GM18499 (cell line): Measurements from ENCODE around the gene RNF166.
A peak's percentile ranks its signal among the peaks of the same experiment; 100 is the strongest.
"Not testable (repeated sequence)": the region's sequence is repeated elsewhere in the genome, so short reads cannot be mapped to it uniquely, and the experiment has no call there.

Source experiments
- ATAC-seq: cut with Tn5 transposase; IDR thresholded peaks from one replicate; pipeline ENCODE4 v1.9.1; 2021; ENCODE audit warnings: moderate number of reproducible peaks; ENCODE audit not compliant: insufficient read depth, unreplicated experiment

Gene RNF166

DNA sequence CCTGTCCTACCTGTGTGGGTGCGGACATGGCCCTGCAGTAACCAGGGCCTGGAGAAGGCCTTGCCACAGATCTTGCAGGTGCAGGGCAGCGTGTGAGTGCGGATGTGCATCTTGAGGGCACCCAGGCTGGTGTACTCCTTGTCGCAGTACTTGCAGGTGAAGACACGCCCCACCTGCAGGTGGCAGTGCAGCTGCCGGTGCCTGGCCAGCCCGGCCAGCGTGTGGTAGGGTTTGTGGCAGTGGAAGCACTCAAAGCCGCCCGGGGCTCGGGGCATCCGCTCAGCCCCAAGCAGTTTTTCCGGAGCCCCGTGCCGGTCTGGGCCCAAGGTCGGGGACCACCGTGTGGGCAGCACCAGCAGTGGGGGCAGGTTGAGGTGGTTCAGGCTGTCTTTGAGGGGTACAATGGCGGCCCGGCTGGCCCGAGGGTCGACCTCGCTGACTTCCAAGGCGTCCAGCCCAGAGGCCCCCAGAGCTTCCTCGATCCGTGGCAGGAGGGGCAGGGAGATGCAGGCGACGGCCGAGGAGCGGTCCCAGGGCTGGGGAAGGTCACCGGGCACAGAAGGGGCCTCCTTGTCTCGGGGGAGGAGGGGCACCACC lies 25.0 kb downstream of the RNF166 start:
- ATAC-seq = no peak

DNA sequence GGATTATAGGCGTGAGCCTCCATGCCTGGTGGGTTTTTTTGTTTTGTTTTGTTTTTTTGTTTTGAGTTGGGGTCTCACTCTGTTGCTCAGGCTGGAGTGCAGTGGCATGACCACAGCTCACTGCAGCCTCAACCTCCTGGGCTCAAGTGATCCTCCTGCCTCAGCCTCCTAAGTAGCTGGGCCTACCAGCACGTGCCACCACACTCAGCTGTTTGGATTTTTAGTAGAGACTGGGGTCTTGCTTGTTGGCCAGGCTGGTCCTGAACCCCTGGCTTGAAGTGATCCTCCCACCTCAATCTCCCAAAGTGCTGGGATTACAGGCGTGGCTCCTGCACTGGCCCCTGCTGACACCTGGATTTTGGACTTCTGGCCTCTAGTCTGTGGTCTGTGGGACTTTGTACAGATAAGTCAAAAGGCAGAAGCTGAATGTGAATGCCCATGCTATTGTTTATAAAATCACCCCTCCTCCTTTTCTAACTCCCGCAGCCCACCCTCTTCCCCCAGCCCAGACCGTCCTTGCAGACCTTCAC lies 25.6 kb downstream of the RNF166 start:
- no peak for ATAC-seq

GRCh38 chr16:88678224-88678979 lies 27.8 kb downstream of the RNF166 start:
- no peak for ATAC-seq

GRCh38 chr16:88677721-88678120 lies 28.5 kb downstream of the RNF166 start:
- no peak for ATAC-seq

DNA sequence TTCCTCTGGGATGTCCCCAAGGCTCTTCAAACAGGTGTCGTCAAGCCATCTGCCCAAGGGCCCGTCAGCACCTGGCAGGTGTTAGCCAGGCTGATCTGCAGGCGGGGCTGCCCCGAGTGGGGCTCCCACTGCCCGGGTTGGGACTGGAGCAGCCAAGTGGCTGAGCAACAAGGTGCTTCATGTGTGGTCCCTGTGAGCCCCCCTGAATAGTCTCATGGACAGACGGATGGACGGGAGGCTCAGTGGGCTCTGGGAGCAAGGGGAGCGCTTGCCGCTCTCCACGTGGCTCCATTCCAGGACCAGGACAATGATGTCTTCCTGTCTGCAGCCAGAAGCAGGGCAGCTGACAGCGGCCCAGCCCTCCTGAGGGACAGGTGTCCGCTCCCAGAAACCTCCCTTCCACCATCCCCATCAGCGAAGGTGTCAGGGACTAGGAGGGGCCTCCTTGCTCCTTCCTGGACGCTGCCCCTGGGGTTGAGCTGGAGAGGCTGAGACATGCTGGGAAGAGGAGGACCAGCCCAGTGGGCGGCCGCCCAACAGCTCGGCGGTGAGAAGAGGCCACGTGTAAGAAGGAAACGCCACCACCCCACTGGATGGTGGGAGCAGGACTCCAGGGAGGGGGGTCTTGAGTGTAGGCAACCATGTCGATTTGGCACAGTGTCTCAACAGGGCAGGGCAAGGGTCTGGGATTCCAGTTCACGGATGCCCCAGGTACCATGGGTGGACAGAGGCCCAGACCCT lies 29.5 kb downstream of the RNF166 start:
- no peak for ATAC-seq

DNA sequence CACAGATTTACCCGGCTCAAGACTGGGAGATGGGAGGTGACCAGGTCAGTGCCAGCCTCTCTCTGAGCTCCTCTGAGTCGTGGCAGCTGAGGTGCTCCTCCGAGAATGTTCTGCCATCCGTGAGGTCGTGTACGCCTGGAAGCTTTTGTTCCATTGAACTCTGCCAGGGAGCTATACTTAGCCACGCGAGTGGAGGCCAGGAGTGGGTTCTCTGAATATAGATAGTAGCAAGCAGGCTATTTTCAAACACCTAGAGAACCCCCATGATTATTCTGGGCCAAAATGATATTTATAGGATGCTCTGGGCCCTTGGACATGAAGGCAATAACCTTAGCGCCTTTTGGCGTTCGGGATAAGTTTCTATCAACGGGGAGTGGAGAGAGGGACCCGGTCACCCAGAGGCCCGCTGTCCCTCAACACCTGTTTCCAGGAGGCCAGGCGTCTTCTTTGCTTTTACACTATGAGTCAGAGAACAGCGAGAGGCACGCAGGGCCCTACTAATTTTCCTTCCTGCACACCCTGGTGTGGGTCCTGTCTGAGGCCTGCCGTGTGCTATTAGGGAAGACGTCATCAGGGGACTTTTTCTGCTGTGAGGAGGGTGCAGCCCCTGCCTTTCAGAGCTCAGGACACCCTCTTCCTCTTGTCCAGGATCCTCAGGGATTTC lies 32.4 kb downstream of the RNF166 start:
- ATAC-seq = no peak

DNA sequence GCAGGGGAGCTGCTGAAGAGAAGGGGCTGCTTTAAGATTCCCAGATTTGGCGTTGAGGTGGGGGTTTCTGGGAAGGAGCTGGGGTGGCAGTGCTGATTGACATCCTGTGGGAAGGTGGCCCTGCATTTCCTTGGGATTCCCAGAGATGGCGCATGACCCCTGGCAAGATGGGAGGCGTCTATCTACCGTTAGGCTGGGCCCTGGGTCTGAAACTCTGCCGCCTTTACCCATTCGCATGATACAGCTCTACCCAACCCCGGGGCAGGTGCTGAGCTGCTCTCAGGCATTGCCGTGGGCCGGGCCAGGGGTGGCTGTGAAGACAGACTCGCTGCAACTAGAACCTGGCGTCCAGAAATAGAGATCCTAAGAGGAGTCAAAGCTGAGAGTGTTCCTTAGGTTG lies 33.4 kb downstream of the RNF166 start:
- ATAC-seq = no peak

DNA sequence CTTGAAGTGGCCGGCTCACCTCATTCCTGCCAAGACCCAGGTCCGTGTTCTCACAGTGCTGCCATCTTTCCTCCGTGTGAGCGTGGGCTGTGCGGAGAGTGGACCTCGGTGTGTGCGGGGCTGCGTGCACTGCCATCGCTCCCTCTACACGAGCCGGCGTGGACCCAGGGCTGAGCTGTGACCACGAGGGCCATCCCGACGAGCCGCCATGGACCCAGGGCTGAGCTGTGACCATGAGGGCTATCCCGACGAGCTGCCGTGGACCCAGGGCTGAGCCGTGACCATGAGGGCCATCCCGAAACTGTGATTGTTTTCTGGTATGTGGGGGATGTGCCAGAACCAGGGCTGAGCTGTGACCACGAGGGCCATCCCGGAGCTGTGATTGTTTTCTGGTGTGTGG lies 34.4 kb downstream of the RNF166 start:
- ATAC-seq = no peak

- no peak for ATAC-seq
Measured at GRCh38 chr16:88669980-88670379, 36.2 kb downstream of the RNF166 start.

GRCh38 chr16:88669493-88669892 lies 36.7 kb downstream of the RNF166 start:
- not testable (repeated sequence) for ATAC-seq

DNA sequence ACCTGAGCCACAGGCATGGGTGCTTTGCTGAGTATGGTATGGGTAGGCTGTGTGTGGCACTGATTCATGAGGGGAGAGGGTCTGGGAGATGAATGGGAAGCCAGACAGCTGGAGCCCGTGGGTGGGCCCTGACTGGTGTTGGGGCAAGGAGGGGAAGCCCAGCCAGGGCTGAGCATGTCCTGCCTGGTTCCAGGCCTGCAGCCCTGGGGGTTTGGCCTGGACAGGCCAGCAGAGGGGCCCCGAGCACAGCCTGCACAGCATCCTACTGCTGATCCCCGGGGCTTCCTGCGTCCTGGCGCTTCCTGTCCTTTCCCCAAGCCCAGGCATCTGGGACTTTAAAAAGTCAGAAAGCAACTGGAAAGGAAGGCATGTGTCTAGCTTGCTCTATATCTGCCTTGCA lies 38.7 kb downstream of the RNF166 start:
- no peak for ATAC-seq

- no peak for ATAC-seq
Measured at GRCh38 chr16:88665570-88665969, 40.6 kb downstream of the RNF166 start.

GRCh38 chr16:88665148-88665547 lies 41.1 kb downstream of the RNF166 start:
- ATAC-seq = no peak

- peak; percentile 83 for ATAC-seq
Measured at GRCh38 chr16:88662843-88663606, 43.2 kb downstream of the RNF166 start, which contains the start of gene MVD. Gene MVD (minus strand): TSS chr16:88663091. CDS start chr16:88663080, 11 bp downstream.

GRCh38 chr16:88662222-88662842 lies 43.9 kb downstream of the RNF166 start:
- ATAC-seq = no peak

DNA sequence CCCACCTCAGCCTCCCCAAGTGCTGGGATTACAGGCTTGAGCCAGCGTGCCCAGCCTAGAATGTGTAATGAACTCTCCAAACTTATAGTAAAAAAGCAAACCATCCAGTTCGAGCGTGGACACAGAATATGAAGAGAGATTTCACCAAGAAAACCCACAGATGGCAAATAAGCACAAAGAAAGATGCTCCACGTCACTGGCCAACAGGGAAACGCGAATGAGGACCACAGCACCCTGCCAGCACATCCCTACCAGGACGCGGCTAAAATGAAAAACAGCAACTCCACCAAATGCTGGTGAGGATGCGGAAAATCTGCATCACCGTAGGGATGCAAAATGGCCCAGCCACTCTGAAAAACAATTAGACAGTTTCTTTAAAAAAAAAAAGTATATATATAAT lies 44.7 kb downstream of the RNF166 start:
- no peak for ATAC-seq

DNA sequence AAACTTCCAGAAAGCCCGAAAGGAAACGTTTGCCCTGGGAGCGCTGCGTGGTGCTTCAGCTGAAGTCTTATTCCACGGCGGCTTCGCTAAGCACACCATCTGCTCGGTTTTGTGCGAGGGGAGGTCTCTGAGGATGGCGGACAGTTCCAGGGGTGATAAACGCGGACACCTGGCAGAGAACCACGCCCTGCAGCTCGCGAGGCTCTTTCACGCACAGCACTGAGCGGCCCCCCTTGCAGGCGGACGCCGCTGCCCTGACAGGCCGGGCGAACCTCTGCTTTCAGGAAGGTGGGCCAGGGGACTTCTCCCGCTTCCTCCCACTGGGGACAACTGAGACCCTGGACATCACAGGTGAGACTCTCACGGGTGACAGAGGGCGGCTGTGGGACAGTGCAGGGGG lies 47.0 kb downstream of the RNF166 start:
- ATAC-seq = no peak

- no peak for ATAC-seq
Measured at GRCh38 chr16:88658714-88659113, 47.5 kb downstream of the RNF166 start.

DNA sequence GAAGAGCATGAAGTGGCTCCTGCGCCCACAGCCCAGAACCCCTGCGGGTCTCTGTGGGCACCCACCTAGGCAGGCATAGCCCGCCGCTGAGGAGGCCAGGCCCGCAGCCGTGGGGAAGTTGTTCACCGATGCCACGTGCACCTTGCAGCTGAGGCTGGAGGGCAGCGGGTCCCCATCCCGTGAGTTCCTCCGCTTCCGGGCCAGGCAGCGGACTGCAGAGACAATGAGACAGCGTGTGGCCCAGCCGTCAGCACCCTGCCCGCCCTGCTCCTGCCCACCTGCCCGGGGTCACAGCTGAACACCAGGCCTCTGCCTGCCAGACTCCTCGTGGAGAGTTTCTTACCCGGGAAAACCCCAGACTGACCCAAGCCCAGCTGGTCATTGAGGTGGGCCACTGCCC lies 48.8 kb downstream of the RNF166 start:
- ATAC-seq = no peak
